GM12874 (cell line): ENCODE data around the gene GRHL1.

Source experiments
- TF ChIP-seq, protein P1 (sequence below): IDR thresholded peaks from 2 replicates; pipeline ENCODE4 v1.5.1; 2011; ENCODE audit warnings: low read depth, mild to moderate bottlenecking, control low read depth, low read length, moderate library complexity; ENCODE audit not compliant: insufficient read depth

The GRHL1 gene

DNA sequence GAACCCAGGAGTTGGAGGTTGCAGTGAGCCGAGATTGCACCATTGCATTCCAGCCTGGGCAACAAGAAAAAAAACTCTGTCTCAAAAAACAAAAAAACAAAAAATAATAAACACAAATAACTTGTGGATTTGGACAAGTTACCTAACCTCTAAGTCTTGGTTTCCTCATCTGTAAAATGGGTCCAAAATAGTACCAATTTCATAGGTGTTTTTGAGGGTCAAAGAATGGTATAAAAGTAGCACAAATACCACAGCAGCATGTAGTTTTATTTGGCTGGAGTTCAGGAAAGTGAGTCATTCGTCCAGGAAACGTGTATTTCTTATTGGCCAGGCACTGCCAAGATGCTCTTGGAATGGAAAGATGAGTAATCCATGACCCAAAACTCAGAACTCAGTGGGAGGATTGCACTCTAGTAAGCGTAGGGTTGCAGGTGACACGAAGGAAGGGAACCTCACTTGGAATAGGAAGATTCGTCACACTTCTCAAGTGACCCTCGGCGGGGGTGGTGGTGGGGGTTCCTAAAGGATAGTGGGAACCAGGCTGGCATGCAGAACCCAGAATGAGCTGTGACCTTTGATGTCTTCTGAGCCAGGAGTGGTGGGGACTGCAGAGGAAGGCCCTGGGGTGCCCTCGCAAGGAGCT lies 24.4 kb downstream of the GRHL1 start:
- TF ChIP-seq, protein P1, sequence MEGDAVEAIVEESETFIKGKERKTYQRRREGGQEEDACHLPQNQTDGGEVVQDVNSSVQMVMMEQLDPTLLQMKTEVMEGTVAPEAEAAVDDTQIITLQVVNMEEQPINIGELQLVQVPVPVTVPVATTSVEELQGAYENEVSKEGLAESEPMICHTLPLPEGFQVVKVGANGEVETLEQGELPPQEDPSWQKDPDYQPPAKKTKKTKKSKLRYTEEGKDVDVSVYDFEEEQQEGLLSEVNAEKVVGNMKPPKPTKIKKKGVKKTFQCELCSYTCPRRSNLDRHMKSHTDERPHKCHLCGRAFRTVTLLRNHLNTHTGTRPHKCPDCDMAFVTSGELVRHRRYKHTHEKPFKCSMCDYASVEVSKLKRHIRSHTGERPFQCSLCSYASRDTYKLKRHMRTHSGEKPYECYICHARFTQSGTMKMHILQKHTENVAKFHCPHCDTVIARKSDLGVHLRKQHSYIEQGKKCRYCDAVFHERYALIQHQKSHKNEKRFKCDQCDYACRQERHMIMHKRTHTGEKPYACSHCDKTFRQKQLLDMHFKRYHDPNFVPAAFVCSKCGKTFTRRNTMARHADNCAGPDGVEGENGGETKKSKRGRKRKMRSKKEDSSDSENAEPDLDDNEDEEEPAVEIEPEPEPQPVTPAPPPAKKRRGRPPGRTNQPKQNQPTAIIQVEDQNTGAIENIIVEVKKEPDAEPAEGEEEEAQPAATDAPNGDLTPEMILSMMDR: no peak

DNA sequence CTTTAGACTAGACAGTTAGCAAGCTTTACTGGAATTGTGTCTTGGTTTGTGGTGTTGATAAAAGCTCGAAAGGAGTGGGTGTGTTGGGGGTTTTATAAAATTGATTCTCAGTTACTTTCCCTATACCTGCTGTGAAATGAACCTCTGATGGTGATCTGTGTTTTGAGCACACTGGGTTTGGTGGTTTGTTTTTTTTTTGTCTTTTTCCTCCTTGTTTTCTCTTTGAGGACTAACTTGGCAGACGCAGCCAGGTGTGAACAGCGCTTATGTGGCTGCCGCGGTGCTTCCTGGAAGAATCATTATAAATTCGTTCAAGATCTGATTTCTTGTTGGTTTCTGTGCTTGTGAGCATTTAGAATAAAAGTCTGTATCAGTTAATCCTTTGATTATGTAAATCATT lies 28.5 kb downstream of the GRHL1 start:
- TF ChIP-seq, protein P1: no peak

DNA sequence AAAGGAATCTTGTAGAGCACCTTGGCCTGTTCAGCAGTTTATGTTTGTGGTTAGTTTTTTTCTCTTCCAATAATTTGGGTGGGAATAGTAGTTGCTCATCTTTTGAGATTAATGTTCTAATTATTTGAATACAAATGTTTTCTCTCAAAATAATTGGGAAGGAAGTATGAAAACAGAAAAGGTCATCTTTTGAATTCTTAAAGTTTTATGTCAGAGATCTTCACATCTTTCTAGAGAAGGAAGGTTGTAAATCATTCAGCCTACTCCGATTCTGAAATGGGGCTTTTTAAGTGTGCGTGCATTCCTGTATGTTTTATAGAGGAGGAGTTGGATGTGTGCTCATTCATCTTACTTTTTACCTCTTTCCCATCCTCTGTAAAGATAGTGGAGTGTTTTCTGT lies 29.0 kb downstream of the GRHL1 start:
- TF ChIP-seq, protein P1: no peak

DNA sequence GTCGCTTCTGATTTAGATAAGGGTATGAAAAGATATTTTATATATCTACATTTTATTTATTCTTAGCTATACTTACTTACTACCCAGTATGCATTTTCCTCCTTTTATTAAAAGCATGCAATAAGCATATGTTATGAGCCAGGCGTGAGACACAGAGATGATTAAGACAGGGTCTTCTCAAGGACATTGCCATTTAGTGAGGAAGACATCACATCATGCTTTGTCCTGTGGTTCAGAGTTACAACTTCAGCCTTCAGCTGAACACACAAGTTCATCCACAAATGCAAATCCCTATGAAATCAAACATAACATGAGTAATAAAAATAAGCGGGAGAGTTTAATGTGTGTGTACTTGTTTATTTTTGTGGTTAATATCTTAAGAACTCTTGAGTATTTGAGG lies 30.2 kb downstream of the GRHL1 start:
- TF ChIP-seq, protein P1: no peak

DNA sequence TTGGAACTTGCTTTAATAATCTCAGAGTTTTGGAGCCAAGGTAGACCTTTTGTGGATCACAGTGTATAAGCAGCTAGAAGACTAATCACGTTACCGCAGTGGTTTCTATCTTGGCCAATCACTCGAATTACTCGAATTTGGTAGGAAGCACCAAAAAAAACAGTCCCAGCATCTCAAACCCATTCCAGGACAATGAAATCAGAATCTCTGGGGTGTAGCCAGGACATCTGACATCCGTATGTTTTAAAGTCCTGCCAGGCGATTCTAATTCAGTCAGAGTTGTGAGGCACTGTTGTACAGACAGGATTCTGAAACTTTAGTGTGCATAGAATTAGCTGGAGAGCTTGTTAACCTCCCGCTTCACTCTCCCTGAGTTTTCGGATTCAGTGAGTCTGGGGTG lies 30.8 kb downstream of the GRHL1 start:
- TF ChIP-seq, protein P1: no peak

DNA sequence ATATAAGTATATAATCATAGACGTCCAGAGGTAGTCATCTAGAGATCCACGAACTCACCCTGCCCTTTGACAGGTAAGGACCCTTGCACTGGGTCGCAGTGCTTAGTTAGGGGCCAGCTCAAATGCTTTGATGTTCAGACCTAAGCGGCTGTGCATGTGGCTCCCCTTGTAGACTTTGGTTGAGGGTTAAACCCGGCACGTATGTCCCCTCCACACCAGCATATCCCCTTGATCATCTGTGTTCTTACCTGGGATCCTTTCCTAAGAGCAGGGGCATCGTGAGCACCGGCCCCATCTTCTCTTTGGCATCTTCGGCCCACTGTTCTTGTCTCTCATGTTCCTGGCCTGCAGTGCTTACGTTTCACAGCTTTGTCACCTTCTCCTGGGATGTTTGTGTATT lies 31.4 kb downstream of the GRHL1 start:
- TF ChIP-seq, protein P1: no peak

DNA sequence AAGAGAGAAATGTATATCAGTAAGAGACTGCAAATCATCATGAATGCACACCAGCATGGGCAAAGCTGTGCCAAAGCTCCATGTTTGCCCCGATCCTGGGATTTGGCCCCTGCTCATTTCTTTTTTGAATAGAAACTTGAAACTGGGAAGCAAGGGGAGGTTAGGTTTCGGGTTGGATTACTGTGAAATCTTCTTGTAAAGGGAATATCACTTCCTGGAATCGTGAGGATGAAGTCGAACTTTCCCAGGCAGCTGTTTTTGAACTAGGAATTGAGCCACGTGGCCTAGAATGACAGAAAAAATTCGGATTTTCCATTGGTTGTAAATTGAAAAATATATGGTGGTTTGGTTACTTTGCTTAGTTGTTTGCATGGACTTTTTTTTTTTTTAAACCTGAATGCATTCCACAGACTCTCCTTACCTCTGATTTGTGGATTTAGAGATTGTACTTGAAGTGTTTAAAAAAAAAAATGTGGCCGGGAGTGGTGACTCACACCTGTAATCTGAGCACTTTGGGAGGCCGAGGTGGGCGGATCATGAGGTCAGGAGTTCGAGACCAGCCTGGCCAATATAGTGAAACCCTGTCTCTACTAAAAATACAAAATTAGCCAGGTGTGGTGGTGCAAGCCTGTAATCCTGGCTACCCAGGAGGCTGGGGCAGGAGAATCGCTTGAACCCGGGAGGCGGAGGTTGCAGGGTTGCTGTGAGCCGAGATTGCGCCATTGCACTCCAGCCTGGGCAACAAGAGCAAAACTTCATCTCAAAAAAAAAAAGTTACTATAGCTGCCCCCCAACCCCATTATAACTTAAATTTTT lies 32.1 kb downstream of the GRHL1 start:
- TF ChIP-seq, protein P1: no peak
